GM23248 (cell line): Measurements from ENCODE around the gene KDM8. TPM values are rescaled to one million over a fixed set of nuclear protein-coding genes. Genes with fewer than 3 reads are reported as not detected.

Experiments used
- DNase-seq: peaks from one replicate; pipeline ENCODE4 v3.0.0-alpha.2; 2015
- H2AFZ ChIP-seq: fragments of 200-600 bp; sonication (generic); 2 replicates; pipeline ENCODE4 v1.6.1; 2016; ENCODE audit warnings: antibody characterized with exemption
- H3F3A ChIP-seq: fragments of 200-600 bp; sonication (generic); 2 replicates; pipeline ENCODE4 v1.6.1; 2016; ENCODE audit warnings: mild to moderate bottlenecking, antibody characterized with exemption, mixed run types; ENCODE audit not compliant: insufficient read depth
- H3K27ac ChIP-seq: fragments of 200-600 bp; sonication (generic); 2 replicates; pipeline ENCODE4 v1.5.1; 2016; ENCODE audit warnings: mild to moderate bottlenecking
- H3K27me3 ChIP-seq: fragments of 200-600 bp; sonication (generic); replicated peaks from 2 replicates; pipeline ENCODE4 v1.6.1; 2016; ENCODE audit warnings: mild to moderate bottlenecking; ENCODE audit not compliant: insufficient read depth
- H3K36me3 ChIP-seq: fragments of 200-600 bp; sonication (generic); 2 replicates; pipeline ENCODE4 v1.6.1; 2016; ENCODE audit warnings: low read depth, mild to moderate bottlenecking
- H3K4me1 ChIP-seq: fragments of 200-600 bp; sonication (generic); 2 replicates; pipeline ENCODE4 v1.6.1; 2016; ENCODE audit warnings: mild to moderate bottlenecking; ENCODE audit not compliant: insufficient read depth
- H3K4me2 ChIP-seq: fragments of 200-600 bp; sonication (generic); one replicate; pipeline ENCODE4 v1.6.1; 2016; ENCODE audit warnings: mild to moderate bottlenecking; ENCODE audit not compliant: unreplicated experiment
- H3K4me3 ChIP-seq: fragments of 200-600 bp; sonication (generic); 2 replicates; pipeline ENCODE4 v1.5.1; 2016; ENCODE audit warnings: mild to moderate bottlenecking
- H3K79me2 ChIP-seq: fragments of 200-600 bp; sonication (generic); 2 replicates; pipeline ENCODE4 v1.6.1; 2016; ENCODE audit warnings: mild to moderate bottlenecking; ENCODE audit not compliant: insufficient read depth
- H3K9ac ChIP-seq: fragments of 200-600 bp; sonication (generic); 2 replicates; pipeline ENCODE4 v1.6.1; 2016; ENCODE audit warnings: mild to moderate bottlenecking
- H3K9me2 ChIP-seq: fragments of 200-600 bp; sonication (generic); 2 replicates; pipeline ENCODE4 v1.6.1; 2016; ENCODE audit warnings: mixed run types, mild to moderate bottlenecking, moderate library complexity; ENCODE audit not compliant: insufficient read depth
- H3K9me3 ChIP-seq: fragments of 200-600 bp; sonication (generic); one replicate; pipeline ENCODE4 v1.6.1; 2017; ENCODE audit warnings: low read depth
- H4K20me1 ChIP-seq: fragments of 200-600 bp; sonication (generic); 2 replicates; pipeline ENCODE4 v1.6.0; 2016; ENCODE audit not compliant: insufficient read depth
- EZH2 ChIP-seq: fragments of 200-600 bp; sonication (generic); IDR thresholded peaks from 2 replicates; pipeline ENCODE4 v1.6.1; 2018; ENCODE audit warnings: antibody characterized with exemption, mild to moderate bottlenecking; ENCODE audit not compliant: insufficient read depth, poor library complexity, severe bottlenecking
- EZH2phosphoT487 ChIP-seq: fragments of 200-600 bp; sonication (generic); IDR thresholded peaks from 2 replicates; pipeline ENCODE4 v1.6.1; 2018; ENCODE audit warnings: antibody characterized with exemption, moderate library complexity, mild to moderate bottlenecking, low read depth; ENCODE audit not compliant: insufficient read depth
- WGBS, 2 experiments: methylation state at CpG; one replicate each; pipeline ENCODE4 v1.1.6; 2015 to 2017; ENCODE audit warnings: low lambda C conversion rate in 2 of 2, low coverage in 1 of 2; ENCODE audit errors: missing lambda C conversion rate in 2 of 2; 5-methylcytosine and 5-hydroxymethylcytosine counted together
- in situ Hi-C: fragments of 300-500 bp; cut with MboI; formaldehyde crosslinking; loops from 2 replicates; pipeline ENCODE4 v1.15.0; 2020
- polyA plus RNA-seq: library from polyadenylated mRNA; unstranded; fragments of >200 nt; fragmentation: Nextera tagmentation; extraction: Ambion mirVana; gene quantifications from 2 replicates; pipeline ENCODE4 v1.2.1, GENCODE V29; 2016
- total RNA-seq: library from RNA; depleted of rRNA; stranded (reverse); fragments of >200 nt; shearing (Covaris generic); gene quantifications from 2 replicates; pipeline ENCODE4 v1.2.3, GENCODE V29; 2014

Gene KDM8
- total and polyA plus RNA-seq, 2 experiments from 2014 or later, result 2.5 to 3.5 TPM

DNA sequence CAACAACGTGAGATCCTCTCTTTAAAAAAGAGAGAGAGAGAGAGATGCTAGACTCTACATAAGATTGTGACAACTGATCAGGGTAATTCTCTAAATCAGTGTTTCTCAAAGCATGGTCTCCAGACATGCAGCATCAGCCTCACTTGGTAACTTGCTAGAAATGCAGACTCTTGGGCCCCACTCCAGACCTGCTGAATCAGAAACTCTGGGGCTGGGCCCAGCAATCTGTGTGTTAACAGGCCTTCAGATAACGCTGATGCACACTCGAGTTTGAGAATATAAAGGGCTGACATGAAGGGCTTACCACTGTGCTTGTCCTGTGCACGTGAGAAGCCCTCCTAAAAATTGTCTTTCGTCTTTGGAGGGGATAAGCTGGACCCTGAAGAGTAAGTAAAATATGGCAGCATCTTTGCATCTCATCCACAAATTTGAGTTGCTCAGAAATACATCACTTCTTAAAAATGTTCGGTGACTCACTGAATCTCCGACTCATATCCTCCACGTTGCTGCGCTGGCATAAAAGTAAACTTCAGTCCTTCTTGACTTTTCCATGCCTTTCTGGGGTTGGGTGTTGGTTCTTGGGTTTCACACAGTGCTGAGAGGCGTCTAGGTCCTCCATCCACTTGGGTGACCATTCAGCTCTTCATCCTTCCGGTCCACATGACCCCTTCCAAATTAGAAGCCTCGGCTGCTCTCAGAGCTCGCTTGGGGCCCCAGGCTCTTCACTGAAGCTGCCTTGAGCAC, 26.1 kb upstream of the KDM8 start:
- no peak for TF ChIP-seq EZH2phosphoT487
- no peak for TF ChIP-seq EZH2
- Histone ChIP-seq H3K4me2 (peak overlapping the region; percentile 59), H3K4me3 (0 out of 2 replicates have a peak overlapping the region, but pooled peaks have one; percentile 6), H3K36me3 (no peaks in the 10 kb centered on the region), H2AFZ (peak overlapping the region; percentile 73), H3K9ac (peak overlapping the region; percentile 67), H3K27ac (peak overlapping the region; percentile 96), H3K27me3 (no peaks in the 10 kb centered on the region), H3K9me2 (no peaks in the 10 kb centered on the region), H4K20me1 (no peaks in the 10 kb centered on the region), H3K79me2 (no peaks in the 10 kb centered on the region), H3F3A (peaks cover 19% of the 10 kb centered on the region), H3K4me1 (peaks cover 39% of the 10 kb centered on the region), H3K9me3 (no peaks in the 10 kb centered on the region)
- peak; percentile 94 for DNase-seq
- in situ Hi-C loops, result no loop called here
- WGBS, 2 experiments, result 21 to 23% methylated on average over 13 of the region's 13 CpGs

- H3K27me3 ChIP-seq, result no peaks in the 10 kb centered on the region
- 15 to 16% methylated on average over 13 of the region's 13 CpGs for WGBS, 2 experiments
- no peak overlapping the region for H3K4me2 ChIP-seq
- H3K9ac ChIP-seq, result no peak overlapping the region
- H3K4me3 ChIP-seq, result no peak overlapping the region
- TF ChIP-seq EZH2 (no peak), EZH2phosphoT487 (no peak)
- H3K27ac ChIP-seq, result no peak overlapping the region
- no peaks in the 10 kb centered on the region for H3K9me3 ChIP-seq
- peak; percentile 79 for DNase-seq
- H3K79me2 ChIP-seq, result no peaks in the 10 kb centered on the region
- no peaks in the 10 kb centered on the region for H3K36me3 ChIP-seq
- no peaks in the 10 kb centered on the region for H4K20me1 ChIP-seq
- peaks cover 19% of the 10 kb centered on the region for H3F3A ChIP-seq
- peaks cover 37% of the 10 kb centered on the region for H3K4me1 ChIP-seq
- H2AFZ ChIP-seq, result peak overlapping the region; percentile 80
- H3K9me2 ChIP-seq, result no peaks in the 10 kb centered on the region
- in situ Hi-C loops, result no loop called here
Observed at GRCh38 chr16:27179500-27180072, 23.7 kb upstream of the KDM8 start.

DNA sequence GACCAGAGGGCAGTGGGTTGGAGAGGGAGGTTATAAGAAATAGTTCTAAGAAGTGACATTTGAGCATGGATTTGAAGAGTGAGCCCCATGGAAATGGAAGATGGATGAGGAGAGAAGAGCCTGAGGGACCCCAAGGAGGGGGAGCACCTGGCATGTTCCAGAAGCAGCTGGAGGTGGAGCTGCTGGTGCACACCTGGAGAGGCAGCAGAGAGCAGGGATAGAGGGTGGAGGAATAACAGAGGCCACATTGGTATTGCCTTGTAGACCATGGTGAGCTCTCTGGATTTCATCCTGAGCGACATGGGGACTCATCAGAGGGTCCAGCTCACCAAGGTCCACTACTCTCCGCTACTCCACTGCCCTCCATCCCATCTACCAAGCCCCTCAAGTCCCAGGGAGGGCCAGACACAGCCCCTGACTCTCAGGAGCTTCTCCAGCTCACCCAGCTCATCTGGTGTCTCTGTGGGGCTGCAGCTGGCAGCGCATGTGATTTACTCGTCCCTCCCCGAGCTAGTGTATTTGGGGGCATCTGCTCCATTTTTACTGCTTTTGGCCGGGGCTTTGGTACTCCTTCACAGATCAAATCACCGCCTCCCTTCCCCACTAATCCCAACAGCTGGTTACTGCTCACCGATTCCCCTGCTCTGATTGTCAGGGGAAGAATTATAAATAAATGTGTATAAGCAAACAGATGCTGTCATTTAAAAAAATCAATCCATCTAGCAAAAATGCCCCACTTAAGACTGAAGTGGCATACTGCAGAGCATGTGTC, 22.1 kb upstream of the KDM8 start:
- Histone ChIP-seq H3K9me3 (no peaks in the 10 kb centered on the region), H3F3A (peaks cover 14% of the 10 kb centered on the region), H3K4me2 (no peak overlapping the region), H3K36me3 (no peaks in the 10 kb centered on the region), H4K20me1 (no peaks in the 10 kb centered on the region), H3K4me3 (no peak overlapping the region), H3K79me2 (no peaks in the 10 kb centered on the region), H3K9me2 (no peaks in the 10 kb centered on the region), H3K27ac (no peak overlapping the region), H3K27me3 (no peaks in the 10 kb centered on the region), H3K9ac (no peak overlapping the region), H2AFZ (no peak overlapping the region), H3K4me1 (peaks cover 29% of the 10 kb centered on the region)
- no peak for TF ChIP-seq EZH2
- TF ChIP-seq EZH2phosphoT487, result no peak
- WGBS, 2 experiments, result 56 to 60% methylated on average over 8 of the region's 8 CpGs
- DNase-seq, result no peak
- in situ Hi-C loops, result no loop called here

DNA sequence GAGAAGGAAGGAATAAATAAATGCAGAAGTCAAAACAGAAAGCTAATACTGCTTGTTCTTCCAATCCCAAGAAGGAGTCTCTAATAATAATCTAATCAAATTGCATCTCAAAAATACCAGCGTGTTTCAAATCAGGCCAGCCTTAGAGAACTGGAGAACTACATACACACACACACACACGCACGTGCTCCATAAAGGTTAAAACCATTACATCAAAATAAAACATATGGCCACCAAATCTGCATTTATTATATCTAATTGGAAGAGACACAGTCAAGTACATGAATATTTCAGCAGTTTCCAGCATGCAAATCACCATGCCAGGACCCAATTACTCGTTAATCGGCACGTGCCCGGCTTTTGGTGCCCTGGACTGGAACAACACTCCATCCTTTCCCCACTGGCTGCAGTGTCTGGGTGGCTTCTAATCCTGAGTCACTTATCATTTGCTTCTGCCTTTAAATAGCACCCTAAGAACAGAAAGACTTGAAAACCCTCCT, 20.4 kb upstream of the KDM8 start:
- no peaks in the 10 kb centered on the region for H4K20me1 ChIP-seq
- peaks cover 2% of the 10 kb centered on the region for H3F3A ChIP-seq
- H3K27me3 ChIP-seq, result no peaks in the 10 kb centered on the region
- in situ Hi-C loops, result no loop called here
- H3K4me3 ChIP-seq, result no peak overlapping the region
- TF ChIP-seq EZH2phosphoT487 (no peak), EZH2 (no peak)
- no peak overlapping the region for H2AFZ ChIP-seq
- 41 to 53% methylated on average over 7 of the region's 7 CpGs for WGBS, 2 experiments
- no peak for DNase-seq
- H3K9me2 ChIP-seq, result no peaks in the 10 kb centered on the region
- no peak overlapping the region for H3K27ac ChIP-seq
- H3K9me3 ChIP-seq, result no peaks in the 10 kb centered on the region
- no peaks in the 10 kb centered on the region for H3K79me2 ChIP-seq
- H3K9ac ChIP-seq, result no peak overlapping the region
- H3K36me3 ChIP-seq, result no peaks in the 10 kb centered on the region
- H3K4me2 ChIP-seq, result no peak overlapping the region
- peaks cover 13% of the 10 kb centered on the region for H3K4me1 ChIP-seq
